ENCODE results near the gene CCNL2. TPM values are rescaled to one million over a fixed set of nuclear protein-coding genes. Genes with fewer than 3 reads are reported as not detected.
"Not testable (repeated sequence)": the region's sequence is repeated elsewhere in the genome, so short reads cannot be mapped to it uniquely, and the experiment has no call there.

CCNL2 gene
- total RNA-seq, 4 donors from 2014 or later, result 311 to 362 (median 339) TPM

DNA sequence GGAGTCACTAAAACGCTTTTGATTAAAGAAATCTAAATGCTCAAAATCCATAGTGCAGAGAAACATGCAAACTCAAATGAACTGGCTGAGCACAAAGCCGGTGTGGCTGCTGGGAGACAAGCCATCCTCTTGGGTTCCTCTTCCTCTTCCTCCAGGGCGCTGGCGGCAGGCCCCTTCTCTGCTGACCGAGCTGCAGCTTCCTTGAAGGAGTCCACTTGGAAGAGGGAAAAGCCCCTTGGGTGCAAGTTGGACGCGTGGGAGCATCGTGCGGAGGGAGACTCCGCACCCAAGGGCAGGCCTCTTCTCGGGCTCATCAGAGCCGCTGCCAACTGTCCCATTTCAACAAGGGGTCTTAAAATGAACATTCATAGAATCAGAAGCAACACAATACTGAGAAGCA is 7.9 kb downstream of the CCNL2 start:
- WGBS, 2 donors, result 79 to 87% methylated on average over 12 of the region's 12 CpGs
- DNase-seq (ENCODE audit: low spot score in 2 of 2), result no peak
- no peaks in the 10 kb centered on the region for H3K9me3 ChIP-seq
- H3K4me3 ChIP-seq, result no peak overlapping the region
- H3K27me3 ChIP-seq, result no peaks in the 10 kb centered on the region
- H3K36me3 ChIP-seq, result peaks cover 8 to 100% (median 77%) of the 10 kb centered on the region in 3 donors
- H3K27ac ChIP-seq, result no peak overlapping the region
- H3K4me1 ChIP-seq, result peaks cover 0 to 4% (median 0%) of the 10 kb centered on the region in 4 donors
- no peak for TF ChIP-seq EP300 (IDR thresholded peaks at IDR 0.05)
- TF ChIP-seq POLR2A (IDR thresholded peaks at IDR 0.05), result no peak
- TF ChIP-seq, protein P1, sequence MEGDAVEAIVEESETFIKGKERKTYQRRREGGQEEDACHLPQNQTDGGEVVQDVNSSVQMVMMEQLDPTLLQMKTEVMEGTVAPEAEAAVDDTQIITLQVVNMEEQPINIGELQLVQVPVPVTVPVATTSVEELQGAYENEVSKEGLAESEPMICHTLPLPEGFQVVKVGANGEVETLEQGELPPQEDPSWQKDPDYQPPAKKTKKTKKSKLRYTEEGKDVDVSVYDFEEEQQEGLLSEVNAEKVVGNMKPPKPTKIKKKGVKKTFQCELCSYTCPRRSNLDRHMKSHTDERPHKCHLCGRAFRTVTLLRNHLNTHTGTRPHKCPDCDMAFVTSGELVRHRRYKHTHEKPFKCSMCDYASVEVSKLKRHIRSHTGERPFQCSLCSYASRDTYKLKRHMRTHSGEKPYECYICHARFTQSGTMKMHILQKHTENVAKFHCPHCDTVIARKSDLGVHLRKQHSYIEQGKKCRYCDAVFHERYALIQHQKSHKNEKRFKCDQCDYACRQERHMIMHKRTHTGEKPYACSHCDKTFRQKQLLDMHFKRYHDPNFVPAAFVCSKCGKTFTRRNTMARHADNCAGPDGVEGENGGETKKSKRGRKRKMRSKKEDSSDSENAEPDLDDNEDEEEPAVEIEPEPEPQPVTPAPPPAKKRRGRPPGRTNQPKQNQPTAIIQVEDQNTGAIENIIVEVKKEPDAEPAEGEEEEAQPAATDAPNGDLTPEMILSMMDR (IDR thresholded peaks at IDR 0.05), result no peak

DNA sequence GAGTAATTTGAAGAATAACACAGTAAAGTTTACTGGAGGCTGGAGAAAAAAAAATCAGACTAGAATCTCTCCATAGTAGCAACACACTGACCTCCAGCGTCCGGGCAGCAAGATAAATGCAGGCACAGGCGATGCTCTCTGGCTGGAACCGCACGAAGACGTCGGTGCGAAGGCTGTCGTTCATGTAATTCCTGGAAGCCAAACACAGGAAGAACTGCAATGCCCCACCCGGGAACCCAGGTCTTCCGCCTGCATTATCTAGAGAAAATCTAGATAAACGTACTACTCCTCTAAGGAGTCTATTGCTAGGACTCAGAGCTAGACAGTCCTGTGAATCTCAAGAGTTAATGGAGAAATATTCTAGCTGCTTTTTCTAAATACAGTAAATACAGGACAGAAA is 8.5 kb downstream of the CCNL2 start:
- TF ChIP-seq, protein P1 (IDR thresholded peaks at IDR 0.05), result no peak
- no peak for TF ChIP-seq EP300 (IDR thresholded peaks at IDR 0.05)
- no peak for TF ChIP-seq POLR2A (IDR thresholded peaks at IDR 0.05)
- peaks cover 8 to 100% (median 82%) of the 10 kb centered on the region in 3 donors for H3K36me3 ChIP-seq
- WGBS, 2 donors, result 87 to 88% methylated on average over 12 of the region's 12 CpGs

DNA sequence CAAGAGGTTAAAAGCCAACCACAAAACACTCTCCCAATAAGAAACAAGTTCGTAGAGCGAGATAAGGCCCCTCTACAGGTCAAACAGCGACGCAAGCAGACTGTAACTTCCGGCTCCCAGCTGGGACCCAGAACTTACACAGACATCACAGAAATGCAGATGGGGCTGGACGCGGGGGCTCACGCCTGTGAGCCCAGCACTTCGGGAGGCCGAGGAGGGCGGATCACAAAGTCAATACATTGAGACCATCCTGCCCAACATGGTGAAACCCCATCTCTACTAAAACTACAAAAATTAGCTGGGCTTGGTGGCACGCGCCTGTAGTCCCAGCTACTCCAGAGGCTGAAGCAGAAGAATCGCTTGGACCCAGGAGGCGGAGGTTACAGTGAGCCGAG is 11.1 kb downstream of the CCNL2 start:
- DNase-seq (ENCODE audit: low spot score in 2 of 2), result no peak
- Histone ChIP-seq H3K4me1 (no peaks in the 10 kb centered on the region), H3K27me3 (no peaks in the 10 kb centered on the region), H3K4me3 (no peak overlapping the region), H3K36me3 (peaks cover 8 to 99% (median 64%) of the 10 kb centered on the region in 3 donors), H3K9me3 (no peaks in the 10 kb centered on the region), H3K27ac (no peak overlapping the region)
- TF ChIP-seq EP300 (IDR thresholded peaks at IDR 0.05) (no peak), POLR2A (IDR thresholded peaks at IDR 0.05) (no peak)
- TF ChIP-seq, protein P1 (IDR thresholded peaks at IDR 0.05), result no peak
- 94 to 97% methylated on average over 16 of the region's 16 CpGs for WGBS, 2 donors

More for the DNA sequence above, 8.5 kb downstream of the CCNL2 start:
- Histone ChIP-seq H3K4me1 (peaks cover 0 to 3% (median 0%) of the 10 kb centered on the region in 4 donors), H3K27ac (no peak overlapping the region), H3K9me3 (no peaks in the 10 kb centered on the region), H3K27me3 (no peaks in the 10 kb centered on the region), H3K4me3 (no peak overlapping the region)
- DNase-seq (ENCODE audit: low spot score in 2 of 2), result no peak

DNA sequence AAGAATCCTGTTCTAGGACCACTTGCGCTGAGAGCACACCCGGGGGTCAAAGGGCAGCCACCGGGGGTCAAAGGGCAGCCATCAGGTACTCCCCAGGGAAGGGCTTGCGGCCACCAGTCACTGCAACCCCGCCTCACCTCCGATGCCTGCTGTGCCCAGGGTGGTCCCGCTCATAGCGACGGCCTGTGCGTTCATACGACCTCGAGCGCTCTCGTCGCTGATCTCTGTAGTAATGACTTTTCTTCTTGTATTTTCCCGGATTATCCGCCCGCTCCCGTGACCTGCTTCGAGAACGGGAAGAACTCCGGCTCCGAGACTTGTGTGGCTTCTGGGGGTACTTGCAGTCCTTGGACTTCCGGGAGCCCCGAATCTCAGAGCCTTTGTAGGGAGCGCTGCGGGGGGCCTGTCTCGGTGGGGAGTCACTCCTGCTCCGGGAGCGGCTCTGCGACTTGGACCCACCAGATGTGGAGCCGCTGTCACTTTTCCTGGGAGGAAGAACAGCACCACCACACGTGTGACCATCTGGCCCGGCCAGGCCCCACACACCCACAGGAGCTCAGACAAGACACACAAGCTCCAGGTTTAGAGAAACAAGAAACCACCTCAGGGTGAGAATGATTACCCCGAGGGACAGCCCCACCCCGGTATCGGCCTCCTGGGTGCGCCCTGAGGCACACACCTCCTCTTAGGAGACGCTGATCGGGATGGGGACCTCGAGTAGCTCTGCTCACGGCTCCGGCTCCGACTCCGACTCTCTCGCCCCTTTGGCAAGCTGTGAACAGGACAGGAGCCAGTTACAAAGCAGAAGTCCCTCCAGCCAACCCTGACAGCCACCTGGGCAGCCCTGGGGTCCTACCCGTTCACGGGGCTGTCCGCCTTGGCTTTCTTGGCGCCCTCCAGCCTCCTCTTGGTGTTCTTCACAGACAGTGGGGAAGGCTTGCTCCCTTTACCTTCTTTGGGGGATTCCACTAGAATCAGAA is 11.7 kb downstream of the CCNL2 start:
- TF ChIP-seq, protein P1 (IDR thresholded peaks at IDR 0.05), result no peak
- no peak for TF ChIP-seq POLR2A (IDR thresholded peaks at IDR 0.05)
- no peak for TF ChIP-seq EP300 (IDR thresholded peaks at IDR 0.05)
- WGBS, 2 donors, result 95 to 96% methylated on average over 49 to 50 of the region's 50 CpGs
- H3K4me1 ChIP-seq, result no peaks in the 10 kb centered on the region
- H3K9me3 ChIP-seq, result no peaks in the 10 kb centered on the region
- no peaks in the 10 kb centered on the region for H3K27me3 ChIP-seq
- peaks cover 8 to 93% (median 61%) of the 10 kb centered on the region in 3 donors for H3K36me3 ChIP-seq
- no peak for DNase-seq (ENCODE audit: low spot score in 2 of 2)
- no peak overlapping the region for H3K4me3 ChIP-seq
- no peak overlapping the region for H3K27ac ChIP-seq

DNA sequence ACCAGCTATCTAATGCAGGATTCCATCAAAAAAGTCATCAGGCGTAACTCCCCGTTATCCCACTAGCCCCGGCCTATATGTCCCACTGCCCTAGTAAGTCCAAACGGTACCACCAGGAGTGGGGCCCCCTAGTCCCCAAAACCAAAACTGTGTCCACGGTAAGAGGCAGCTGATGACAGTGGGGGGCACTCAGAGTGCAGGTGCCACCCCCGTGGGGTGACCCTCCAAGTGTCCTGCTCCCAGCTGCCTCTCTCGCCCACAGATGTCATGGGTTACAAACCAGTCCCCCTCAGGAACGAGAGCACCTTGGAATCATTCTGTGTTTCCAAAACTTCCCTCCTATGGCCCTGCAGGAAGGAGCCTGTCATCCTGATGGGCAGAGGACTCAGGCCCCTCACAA is 13.2 kb downstream of the CCNL2 start:
- no peak for TF ChIP-seq POLR2A (IDR thresholded peaks at IDR 0.05)

DNA sequence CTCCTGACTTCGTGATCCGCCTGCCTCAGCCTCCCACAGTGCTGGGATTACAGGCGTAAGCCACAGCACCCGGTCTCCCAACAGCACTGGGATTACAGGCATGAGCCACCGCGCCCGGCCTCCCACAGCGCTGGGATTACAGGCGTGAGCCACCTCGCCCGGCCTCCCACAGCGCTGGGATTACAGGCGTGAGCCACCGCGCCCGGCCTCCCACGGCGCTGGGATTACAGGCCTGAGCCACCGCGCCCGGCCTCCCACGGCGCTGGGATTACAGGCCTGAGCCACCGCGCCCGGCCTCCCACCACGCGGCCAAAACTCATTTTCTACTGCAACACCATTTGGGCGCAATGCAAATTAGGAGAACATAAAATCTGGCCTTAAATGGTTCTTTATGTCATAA is 13.8 kb downstream of the CCNL2 start:
- not testable (repeated sequence) for H3K9me3 ChIP-seq; H3K4me3 ChIP-seq; DNase-seq (ENCODE audit: low spot score in 2 of 2); H3K27me3 ChIP-seq; H3K4me1 ChIP-seq; H3K27ac ChIP-seq
- peaks cover 7 to 84% (median 46%) of the 10 kb centered on the region in 3 donors for H3K36me3 ChIP-seq
- 93 to 94% methylated on average over 29 of the region's 29 CpGs for WGBS, 2 donors

More for the DNA sequence above, 13.2 kb downstream of the CCNL2 start:
- DNase-seq (ENCODE audit: low spot score in 2 of 2), result no peak
- H3K9me3 ChIP-seq, result no peaks in the 10 kb centered on the region
- no peaks in the 10 kb centered on the region for H3K27me3 ChIP-seq
- H3K4me3 ChIP-seq, result no peak overlapping the region
- no peaks in the 10 kb centered on the region for H3K4me1 ChIP-seq
- peaks cover 8 to 86% (median 50%) of the 10 kb centered on the region in 3 donors for H3K36me3 ChIP-seq
- 89 to 93% methylated on average over 7 to 8 of the region's 8 CpGs for WGBS, 2 donors
- H3K27ac ChIP-seq, result no peak overlapping the region
